ENCODE results near the gene RPL37.

DNA sequence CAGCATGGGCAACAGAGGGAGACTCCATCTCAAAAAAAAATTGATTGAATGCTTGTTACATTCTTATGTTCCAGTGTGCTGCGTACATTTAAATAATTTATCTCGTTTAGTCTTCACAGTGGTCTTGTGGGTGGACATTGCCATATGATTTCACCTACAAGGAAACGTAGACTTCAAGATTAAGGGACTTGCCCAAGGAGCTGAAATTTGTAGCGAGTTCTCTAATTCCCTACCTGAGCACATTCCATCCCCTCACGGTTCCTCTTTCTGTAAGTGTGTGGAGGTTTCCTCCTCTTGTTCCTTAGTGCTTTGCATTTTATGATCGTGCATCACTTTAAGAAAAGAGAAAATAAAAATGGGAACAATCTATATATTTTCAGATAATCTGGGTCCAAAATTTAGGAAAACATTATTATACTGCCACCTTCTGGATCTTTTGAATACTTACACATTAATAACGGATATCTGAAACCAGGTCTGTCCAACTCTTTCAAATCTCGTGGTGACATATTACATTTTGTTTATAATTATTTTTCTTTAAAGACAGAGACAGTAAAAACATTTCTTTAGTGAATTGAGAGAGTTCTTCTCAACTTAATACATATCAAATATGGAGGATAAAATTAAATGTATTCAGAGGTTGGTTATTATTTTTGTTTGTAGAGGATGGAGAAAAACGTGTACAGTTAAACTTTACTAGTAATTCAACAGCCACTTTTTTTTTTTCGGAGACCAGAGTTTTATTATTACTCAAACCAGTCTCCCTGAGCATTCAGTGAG lies 44.3 kb upstream of the RPL37 start:
- TF ChIP-seq, protein P1, sequence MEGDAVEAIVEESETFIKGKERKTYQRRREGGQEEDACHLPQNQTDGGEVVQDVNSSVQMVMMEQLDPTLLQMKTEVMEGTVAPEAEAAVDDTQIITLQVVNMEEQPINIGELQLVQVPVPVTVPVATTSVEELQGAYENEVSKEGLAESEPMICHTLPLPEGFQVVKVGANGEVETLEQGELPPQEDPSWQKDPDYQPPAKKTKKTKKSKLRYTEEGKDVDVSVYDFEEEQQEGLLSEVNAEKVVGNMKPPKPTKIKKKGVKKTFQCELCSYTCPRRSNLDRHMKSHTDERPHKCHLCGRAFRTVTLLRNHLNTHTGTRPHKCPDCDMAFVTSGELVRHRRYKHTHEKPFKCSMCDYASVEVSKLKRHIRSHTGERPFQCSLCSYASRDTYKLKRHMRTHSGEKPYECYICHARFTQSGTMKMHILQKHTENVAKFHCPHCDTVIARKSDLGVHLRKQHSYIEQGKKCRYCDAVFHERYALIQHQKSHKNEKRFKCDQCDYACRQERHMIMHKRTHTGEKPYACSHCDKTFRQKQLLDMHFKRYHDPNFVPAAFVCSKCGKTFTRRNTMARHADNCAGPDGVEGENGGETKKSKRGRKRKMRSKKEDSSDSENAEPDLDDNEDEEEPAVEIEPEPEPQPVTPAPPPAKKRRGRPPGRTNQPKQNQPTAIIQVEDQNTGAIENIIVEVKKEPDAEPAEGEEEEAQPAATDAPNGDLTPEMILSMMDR (IDR thresholded peaks at IDR 0.05; ENCODE audit: borderline replicate concordance, extremely low read depth, low read length, poor library complexity, severe bottlenecking): peak; percentile 73
- TF ChIP-seq EZH2 (IDR thresholded peaks at IDR 0.05; ENCODE audit: borderline replicate concordance, low read depth, low read length, severe bottlenecking): no peak
